Measurements from ENCODE around the gene NOB1. TPM values are rescaled to one million over a fixed set of nuclear protein-coding genes. Genes with fewer than 3 reads are reported as not detected.

The NOB1 gene
- total and polyA plus RNA-seq, 2 experiments from 2014 or later: 24.8 to 44.5 TPM

- Histone ChIP-seq H3K9me2 (ENCODE audit: insufficient read depth) (no peaks in the 10 kb centered on the region), H3K79me2 (ENCODE audit: insufficient read depth) (peaks cover 20% of the 10 kb centered on the region), H3K9ac (no peak overlapping the region), H3K4me2 (ENCODE audit: unreplicated experiment) (no peak overlapping the region), H3F3A (ENCODE audit: insufficient read depth) (peaks cover 77% of the 10 kb centered on the region), H3K4me1 (ENCODE audit: insufficient read depth) (peaks cover 52% of the 10 kb centered on the region), H4K20me1 (ENCODE audit: insufficient read depth) (no peaks in the 10 kb centered on the region), H3K36me3 (ENCODE audit: low read depth) (peaks cover 52% of the 10 kb centered on the region), H3K27me3 (replicated peaks; ENCODE audit: insufficient read depth) (no peaks in the 10 kb centered on the region), H2AFZ (no peak overlapping the region), H3K4me3 (no peak overlapping the region), H3K27ac (no peak overlapping the region), H3K9me3 (ENCODE audit: low read depth) (no peaks in the 10 kb centered on the region)
- 81 to 85% methylated on average over 10 of the region's 10 CpGs for WGBS, 2 experiments (ENCODE audit: low coverage in 1 of 2, low lambda C conversion rate in 2 of 2, missing lambda C conversion rate in 2 of 2)
- in situ Hi-C loops (cut with MboI): no loop called here
- TF ChIP-seq EZH2phosphoT487 (IDR thresholded peaks at IDR 0.05; ENCODE audit: insufficient read depth, low read depth): no peak
- TF ChIP-seq EZH2 (IDR thresholded peaks at IDR 0.05; ENCODE audit: insufficient read depth, poor library complexity, severe bottlenecking): no peak
- DNase-seq: no peak
Observed at GRCh38 chr16:69707920-69708683, 46.6 kb downstream of the NOB1 start.

- DNase-seq: no peak
- Histone ChIP-seq H3K27me3 (replicated peaks; ENCODE audit: insufficient read depth) (no peaks in the 10 kb centered on the region), H3K79me2 (ENCODE audit: insufficient read depth) (peaks cover 31% of the 10 kb centered on the region), H3K27ac (no peak overlapping the region), H3K36me3 (ENCODE audit: low read depth) (peaks cover 49% of the 10 kb centered on the region), H3K9me2 (ENCODE audit: insufficient read depth) (no peaks in the 10 kb centered on the region), H3K4me2 (ENCODE audit: unreplicated experiment) (no peak overlapping the region), H3K9me3 (ENCODE audit: low read depth) (no peaks in the 10 kb centered on the region), H4K20me1 (ENCODE audit: insufficient read depth) (no peaks in the 10 kb centered on the region), H3K4me1 (ENCODE audit: insufficient read depth) (peaks cover 53% of the 10 kb centered on the region), H2AFZ (no peak overlapping the region), H3F3A (ENCODE audit: insufficient read depth) (peaks cover 79% of the 10 kb centered on the region), H3K4me3 (no peak overlapping the region), H3K9ac (no peak overlapping the region)
- in situ Hi-C loops (cut with MboI): no loop called here
- no peak for TF ChIP-seq EZH2phosphoT487 (IDR thresholded peaks at IDR 0.05; ENCODE audit: insufficient read depth, low read depth)
- 97 to 100% methylated on average over 2 of the region's 2 CpGs for WGBS, 2 experiments (ENCODE audit: low coverage in 1 of 2, low lambda C conversion rate in 2 of 2, missing lambda C conversion rate in 2 of 2)
Observed at GRCh38 chr16:69706975-69707340, 47.8 kb downstream of the NOB1 start.

DNA sequence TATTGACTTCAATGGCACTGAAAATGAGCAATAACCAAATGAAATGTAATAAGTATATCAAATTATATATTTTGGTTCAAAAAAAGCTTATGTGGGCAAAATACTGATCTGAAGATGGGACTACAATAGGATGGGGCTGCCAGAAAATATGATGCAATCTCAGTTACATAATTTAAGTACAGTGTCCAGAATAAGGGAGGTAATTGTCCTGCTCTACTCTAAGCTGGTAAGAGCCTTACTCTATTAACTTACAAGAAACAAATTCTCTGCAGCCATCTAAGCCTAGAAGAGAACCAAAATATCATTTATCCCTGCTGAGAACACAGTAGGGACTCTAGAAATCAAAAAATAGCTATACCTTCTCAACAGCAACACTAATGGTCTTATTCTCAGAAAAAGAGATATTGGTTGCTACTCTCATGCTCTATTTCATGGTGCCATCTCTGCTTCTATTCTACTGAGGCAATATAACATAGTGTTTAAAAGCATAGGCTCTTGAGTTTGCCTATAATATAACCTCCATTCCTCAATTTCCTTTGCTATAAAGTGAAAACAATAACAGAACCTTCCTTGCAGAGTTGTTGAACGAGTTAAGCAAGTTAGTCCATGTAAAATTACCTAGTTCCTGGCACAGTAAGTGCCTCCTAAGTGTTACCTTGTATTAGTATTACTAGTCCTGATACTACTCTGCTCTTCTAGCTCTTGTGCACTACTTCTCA, 48.3 kb downstream of the NOB1 start:
- DNase-seq: peak; percentile 52
- H3F3A ChIP-seq (ENCODE audit: insufficient read depth): peaks cover 80% of the 10 kb centered on the region
- H3K27me3 ChIP-seq (replicated peaks; ENCODE audit: insufficient read depth): no peaks in the 10 kb centered on the region
- H3K4me2 ChIP-seq (ENCODE audit: unreplicated experiment): no peak overlapping the region
- peaks cover 51% of the 10 kb centered on the region for H3K4me1 ChIP-seq (ENCODE audit: insufficient read depth)
- H3K79me2 ChIP-seq (ENCODE audit: insufficient read depth): peaks cover 37% of the 10 kb centered on the region
- H3K9ac ChIP-seq: no peak overlapping the region
- H3K4me3 ChIP-seq: no peak overlapping the region
- 83 to 100% methylated on average over 1 of the region's 1 CpG for WGBS, 2 experiments (ENCODE audit: low coverage in 1 of 2, low lambda C conversion rate in 2 of 2, missing lambda C conversion rate in 2 of 2)
- in situ Hi-C loops (cut with MboI): no loop called here
- H3K9me3 ChIP-seq (ENCODE audit: low read depth): no peaks in the 10 kb centered on the region
- no peaks in the 10 kb centered on the region for H4K20me1 ChIP-seq (ENCODE audit: insufficient read depth)
- H3K36me3 ChIP-seq (ENCODE audit: low read depth): peaks cover 49% of the 10 kb centered on the region
- H2AFZ ChIP-seq: no peak overlapping the region
- H3K27ac ChIP-seq: peak overlapping the region; percentile 15; the same call in 1 of the 2 replicates
- no peak for TF ChIP-seq EZH2 (IDR thresholded peaks at IDR 0.05; ENCODE audit: insufficient read depth, poor library complexity, severe bottlenecking)
- TF ChIP-seq EZH2phosphoT487 (IDR thresholded peaks at IDR 0.05; ENCODE audit: insufficient read depth, low read depth): no peak
- H3K9me2 ChIP-seq (ENCODE audit: insufficient read depth): no peaks in the 10 kb centered on the region

GRCh38 chr16:69703638-69704037, 51.1 kb downstream of the NOB1 start:
- no peak overlapping the region for H2AFZ ChIP-seq
- 97 to 100% methylated on average over 2 of the region's 2 CpGs for WGBS, 2 experiments (ENCODE audit: low coverage in 1 of 2, low lambda C conversion rate in 2 of 2, missing lambda C conversion rate in 2 of 2)
- DNase-seq: peak; percentile 42

More at GRCh38 chr16:69703638-69704037, 51.1 kb downstream of the NOB1 start:
- in situ Hi-C loops (cut with MboI): no loop called here
- Histone ChIP-seq H4K20me1 (ENCODE audit: insufficient read depth) (0 out of 2 replicates have a peak, but pooled peaks cover 4% of the 10 kb centered on the region), H3K27me3 (replicated peaks; ENCODE audit: insufficient read depth) (no peaks in the 10 kb centered on the region), H3K9ac (no peak overlapping the region), H3K4me3 (no peak overlapping the region), H3K4me1 (ENCODE audit: insufficient read depth) (peaks cover 33% of the 10 kb centered on the region), H3K79me2 (ENCODE audit: insufficient read depth) (peaks cover 64% of the 10 kb centered on the region), H3K4me2 (ENCODE audit: unreplicated experiment) (no peak overlapping the region), H3K9me2 (ENCODE audit: insufficient read depth) (no peaks in the 10 kb centered on the region), H3F3A (ENCODE audit: insufficient read depth) (peaks cover 73% of the 10 kb centered on the region), H3K9me3 (ENCODE audit: low read depth) (no peaks in the 10 kb centered on the region), H3K36me3 (ENCODE audit: low read depth) (peaks cover 37% of the 10 kb centered on the region), H3K27ac (no peak overlapping the region)
- no peak for TF ChIP-seq EZH2phosphoT487 (IDR thresholded peaks at IDR 0.05; ENCODE audit: insufficient read depth, low read depth)
- TF ChIP-seq EZH2 (IDR thresholded peaks at IDR 0.05; ENCODE audit: insufficient read depth, poor library complexity, severe bottlenecking): no peak

Measured in GM23248 (cell line).